Activated T-cell treated with anti-CD3 and anti-CD28 coated beads, Interleukin-2, amount 50 U/mL, for 1 hour (primary cell): ENCODE results near the gene LMTK3.

Experiments
- DNase-seq: peaks from one replicate; pipeline ENCODE4 v3.0.0-alpha.2; 2020

LMTK3 gene

GRCh38 chr19:48469934-48470680 is 41.5 kb downstream of the LMTK3 start:
- no peak for DNase-seq

- no peak for DNase-seq
Observed at GRCh38 chr19:48469289-48469881, 42.2 kb downstream of the LMTK3 start, which contains the start of gene CYTH2. Gene CYTH2, plus strand, starts transcription at chr19:48469369. Its CDS starts 139 bp downstream, at chr19:48469508.

- peak; percentile 99 for DNase-seq
Observed at GRCh38 chr19:48468772-48469288, 42.8 kb downstream of the LMTK3 start.

GRCh38 chr19:48466561-48467325 is 44.9 kb downstream of the LMTK3 start:
- DNase-seq: no peak

- no peak for DNase-seq
Observed at GRCh38 chr19:48465215-48465614, 46.4 kb downstream of the LMTK3 start.

- no peak for DNase-seq
Observed at GRCh38 chr19:48461982-48462655, 49.5 kb downstream of the LMTK3 start.

GRCh38 chr19:48461651-48461981 is 50.0 kb downstream of the LMTK3 start:
- no peak for DNase-seq

GRCh38 chr19:48458016-48458415 is 53.6 kb downstream of the LMTK3 start:
- no peak for DNase-seq

GRCh38 chr19:48456864-48457263 is 54.8 kb downstream of the LMTK3 start:
- DNase-seq: no peak

GRCh38 chr19:48455908-48456562 is 55.6 kb downstream of the LMTK3 start:
- DNase-seq: no peak

GRCh38 chr19:48455171-48455907 is 56.3 kb downstream of the LMTK3 start, which contains the start of gene KCNJ14:
Gene KCNJ14, plus strand, starts transcription at chr19:48455574. Its CDS starts 6,151 bp downstream, at chr19:48461725.
- no peak for DNase-seq

- no peak for DNase-seq
Observed at GRCh38 chr19:48454150-48454730, 57.4 kb downstream of the LMTK3 start.

GRCh38 chr19:48452289-48453190 is 59.1 kb downstream of the LMTK3 start:
- DNase-seq: no peak

- DNase-seq: no peak
Observed at GRCh38 chr19:48451624-48452023, 60.0 kb downstream of the LMTK3 start.

GRCh38 chr19:48450863-48451262 is 60.8 kb downstream of the LMTK3 start:
- no peak for DNase-seq

- no peak for DNase-seq
Observed at GRCh38 chr19:48450441-48450840, 61.2 kb downstream of the LMTK3 start.

- no peak for DNase-seq
Observed at GRCh38 chr19:48448563-48448962, 63.1 kb downstream of the LMTK3 start.

- no peak for DNase-seq
Observed at GRCh38 chr19:48446579-48446978, 65.1 kb downstream of the LMTK3 start.

GRCh38 chr19:48445606-48446481 is 65.8 kb downstream of the LMTK3 start, which contains the start of gene GRWD1:
Gene GRWD1, plus strand, starts transcription at chr19:48445983. Its CDS starts 23 bp downstream, at chr19:48446006.
- DNase-seq: peak; percentile 86
